Measurements from ENCODE around the gene DOCK9. TPM values are rescaled to one million over a fixed set of nuclear protein-coding genes. Genes with fewer than 3 reads are reported as not detected.

Gene DOCK9
- total and polyA plus RNA-seq, 2 experiments from 2014 or later = 8.5 to 57.7 TPM

DNA sequence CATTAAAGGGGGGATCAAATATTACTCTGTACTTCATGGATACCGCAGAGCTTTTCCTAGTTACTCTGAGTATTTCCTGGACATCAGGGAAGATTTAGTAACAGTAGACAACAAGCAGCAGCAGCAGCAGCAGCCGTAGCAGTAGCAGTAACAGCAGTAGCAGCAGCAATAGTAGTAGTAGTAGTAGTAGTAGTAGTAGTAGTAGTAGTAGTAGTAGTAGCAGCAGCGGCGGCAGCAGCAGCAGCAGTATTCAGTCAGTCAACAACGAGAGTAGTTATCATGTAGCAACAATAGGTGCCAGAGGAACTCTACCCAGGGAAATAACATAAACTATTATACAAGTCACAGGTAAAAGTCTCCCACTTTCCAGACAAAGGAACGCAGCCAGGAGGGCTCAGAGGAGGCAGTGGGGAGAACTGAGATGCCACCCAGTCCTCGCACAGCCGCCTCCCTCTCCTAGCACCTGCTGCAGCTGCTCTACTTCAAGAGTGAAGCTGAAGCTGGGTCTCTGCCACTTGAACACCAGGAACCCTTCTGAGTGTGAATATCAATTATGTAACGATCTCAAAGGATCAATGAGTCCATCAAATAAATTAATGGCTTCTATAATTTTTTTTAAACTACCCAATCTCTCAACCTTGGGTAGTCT is 1.3 kb upstream of the DOCK9 start:
- no peak overlapping the region for H2AFZ ChIP-seq
- DNase-seq (ENCODE audit: low spot score) (no peak), ATAC-seq (no peak)
- H3K9me2 ChIP-seq (ENCODE audit: insufficient read depth) = no peaks in the 10 kb centered on the region
- peaks cover 39% of the 10 kb centered on the region for H3K4me1 Mint-ChIP-seq
- H3K4me3 Mint-ChIP-seq = no peak overlapping the region
- H3K36me3 ChIP-seq (ENCODE audit: insufficient read depth) = no peaks in the 10 kb centered on the region
- no peaks in the 10 kb centered on the region for H3K27me3 ChIP-seq (ENCODE audit: insufficient read depth)
- no peaks in the 10 kb centered on the region; the same call in 1 of the 2 replicates for H3K79me2 ChIP-seq (replicated peaks; ENCODE audit: insufficient read depth)
- H3K27ac ChIP-seq (ENCODE audit: low read depth) = no peak overlapping the region
- H3K9me3 Mint-ChIP-seq = no peaks in the 10 kb centered on the region; the same call in 2 of the 3 replicates
- no peaks in the 10 kb centered on the region for H4K20me1 ChIP-seq (replicated peaks; ENCODE audit: insufficient read depth)
- no peak overlapping the region for H3K4me3 ChIP-seq
- TF ChIP-seq ZNF331 (CRISPR knock-in tag; IDR thresholded peaks at IDR 0.05; ENCODE audit: low read depth) (no peak), JUNB (IDR thresholded peaks at IDR 0.05; ENCODE audit: unreplicated experiment) (no peak), STAT1 (IDR thresholded peaks at IDR 0.05; ENCODE audit: unreplicated experiment) (no peak), CREB1 (CRISPR knock-in tag; IDR thresholded peaks at IDR 0.05; ENCODE audit: low read depth) (no peak), POLR2AphosphoS5 (IDR thresholded peaks at IDR 0.05; ENCODE audit: low read depth) (no peak), NANOG (IDR thresholded peaks at IDR 0.05; ENCODE audit: borderline replicate concordance) (no peak)
- TF ChIP-seq, protein P1, sequence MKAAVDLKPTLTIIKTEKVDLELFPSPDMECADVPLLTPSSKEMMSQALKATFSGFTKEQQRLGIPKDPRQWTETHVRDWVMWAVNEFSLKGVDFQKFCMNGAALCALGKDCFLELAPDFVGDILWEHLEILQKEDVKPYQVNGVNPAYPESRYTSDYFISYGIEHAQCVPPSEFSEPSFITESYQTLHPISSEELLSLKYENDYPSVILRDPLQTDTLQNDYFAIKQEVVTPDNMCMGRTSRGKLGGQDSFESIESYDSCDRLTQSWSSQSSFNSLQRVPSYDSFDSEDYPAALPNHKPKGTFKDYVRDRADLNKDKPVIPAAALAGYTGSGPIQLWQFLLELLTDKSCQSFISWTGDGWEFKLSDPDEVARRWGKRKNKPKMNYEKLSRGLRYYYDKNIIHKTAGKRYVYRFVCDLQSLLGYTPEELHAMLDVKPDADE (IDR thresholded peaks at IDR 0.05) = no peak
- TF ChIP-seq, protein P2, sequence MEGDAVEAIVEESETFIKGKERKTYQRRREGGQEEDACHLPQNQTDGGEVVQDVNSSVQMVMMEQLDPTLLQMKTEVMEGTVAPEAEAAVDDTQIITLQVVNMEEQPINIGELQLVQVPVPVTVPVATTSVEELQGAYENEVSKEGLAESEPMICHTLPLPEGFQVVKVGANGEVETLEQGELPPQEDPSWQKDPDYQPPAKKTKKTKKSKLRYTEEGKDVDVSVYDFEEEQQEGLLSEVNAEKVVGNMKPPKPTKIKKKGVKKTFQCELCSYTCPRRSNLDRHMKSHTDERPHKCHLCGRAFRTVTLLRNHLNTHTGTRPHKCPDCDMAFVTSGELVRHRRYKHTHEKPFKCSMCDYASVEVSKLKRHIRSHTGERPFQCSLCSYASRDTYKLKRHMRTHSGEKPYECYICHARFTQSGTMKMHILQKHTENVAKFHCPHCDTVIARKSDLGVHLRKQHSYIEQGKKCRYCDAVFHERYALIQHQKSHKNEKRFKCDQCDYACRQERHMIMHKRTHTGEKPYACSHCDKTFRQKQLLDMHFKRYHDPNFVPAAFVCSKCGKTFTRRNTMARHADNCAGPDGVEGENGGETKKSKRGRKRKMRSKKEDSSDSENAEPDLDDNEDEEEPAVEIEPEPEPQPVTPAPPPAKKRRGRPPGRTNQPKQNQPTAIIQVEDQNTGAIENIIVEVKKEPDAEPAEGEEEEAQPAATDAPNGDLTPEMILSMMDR (conservative IDR thresholded peaks at IDR 0.05; ENCODE audit: low read depth in 2 of 2) = no peak
- TF ChIP-seq, protein P3, sequence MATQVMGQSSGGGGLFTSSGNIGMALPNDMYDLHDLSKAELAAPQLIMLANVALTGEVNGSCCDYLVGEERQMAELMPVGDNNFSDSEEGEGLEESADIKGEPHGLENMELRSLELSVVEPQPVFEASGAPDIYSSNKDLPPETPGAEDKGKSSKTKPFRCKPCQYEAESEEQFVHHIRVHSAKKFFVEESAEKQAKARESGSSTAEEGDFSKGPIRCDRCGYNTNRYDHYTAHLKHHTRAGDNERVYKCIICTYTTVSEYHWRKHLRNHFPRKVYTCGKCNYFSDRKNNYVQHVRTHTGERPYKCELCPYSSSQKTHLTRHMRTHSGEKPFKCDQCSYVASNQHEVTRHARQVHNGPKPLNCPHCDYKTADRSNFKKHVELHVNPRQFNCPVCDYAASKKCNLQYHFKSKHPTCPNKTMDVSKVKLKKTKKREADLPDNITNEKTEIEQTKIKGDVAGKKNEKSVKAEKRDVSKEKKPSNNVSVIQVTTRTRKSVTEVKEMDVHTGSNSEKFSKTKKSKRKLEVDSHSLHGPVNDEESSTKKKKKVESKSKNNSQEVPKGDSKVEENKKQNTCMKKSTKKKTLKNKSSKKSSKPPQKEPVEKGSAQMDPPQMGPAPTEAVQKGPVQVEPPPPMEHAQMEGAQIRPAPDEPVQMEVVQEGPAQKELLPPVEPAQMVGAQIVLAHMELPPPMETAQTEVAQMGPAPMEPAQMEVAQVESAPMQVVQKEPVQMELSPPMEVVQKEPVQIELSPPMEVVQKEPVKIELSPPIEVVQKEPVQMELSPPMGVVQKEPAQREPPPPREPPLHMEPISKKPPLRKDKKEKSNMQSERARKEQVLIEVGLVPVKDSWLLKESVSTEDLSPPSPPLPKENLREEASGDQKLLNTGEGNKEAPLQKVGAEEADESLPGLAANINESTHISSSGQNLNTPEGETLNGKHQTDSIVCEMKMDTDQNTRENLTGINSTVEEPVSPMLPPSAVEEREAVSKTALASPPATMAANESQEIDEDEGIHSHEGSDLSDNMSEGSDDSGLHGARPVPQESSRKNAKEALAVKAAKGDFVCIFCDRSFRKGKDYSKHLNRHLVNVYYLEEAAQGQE (IDR thresholded peaks at IDR 0.05; ENCODE audit: unreplicated experiment) = no peak
- no peaks in the 10 kb centered on the region for H3F3A ChIP-seq (replicated peaks; ENCODE audit: low read depth)
- no peak overlapping the region for H3K27ac Mint-ChIP-seq
- no peak overlapping the region for H3K4me2 ChIP-seq
- peaks cover 33% of the 10 kb centered on the region for H3K4me1 ChIP-seq (ENCODE audit: insufficient read depth)
- no peaks in the 10 kb centered on the region for H3K36me3 Mint-ChIP-seq (ENCODE audit: low read depth)
- H3K27me3 Mint-ChIP-seq (ENCODE audit: insufficient read depth, low read depth, poor library complexity) = peaks cover 4% of the 10 kb centered on the region
